HL-60/S4 (cell line): ENCODE results near the gene ERVFRD-1.

Experiments
- in situ Hi-C: fragments of 300-500 bp; cut with MboI; formaldehyde crosslinking; loops from 2 replicates; pipeline ENCODE4 v1.14.3; 2022; ENCODE audit warnings: low sequenced_read_pairs

ERVFRD-1 gene, protein sequence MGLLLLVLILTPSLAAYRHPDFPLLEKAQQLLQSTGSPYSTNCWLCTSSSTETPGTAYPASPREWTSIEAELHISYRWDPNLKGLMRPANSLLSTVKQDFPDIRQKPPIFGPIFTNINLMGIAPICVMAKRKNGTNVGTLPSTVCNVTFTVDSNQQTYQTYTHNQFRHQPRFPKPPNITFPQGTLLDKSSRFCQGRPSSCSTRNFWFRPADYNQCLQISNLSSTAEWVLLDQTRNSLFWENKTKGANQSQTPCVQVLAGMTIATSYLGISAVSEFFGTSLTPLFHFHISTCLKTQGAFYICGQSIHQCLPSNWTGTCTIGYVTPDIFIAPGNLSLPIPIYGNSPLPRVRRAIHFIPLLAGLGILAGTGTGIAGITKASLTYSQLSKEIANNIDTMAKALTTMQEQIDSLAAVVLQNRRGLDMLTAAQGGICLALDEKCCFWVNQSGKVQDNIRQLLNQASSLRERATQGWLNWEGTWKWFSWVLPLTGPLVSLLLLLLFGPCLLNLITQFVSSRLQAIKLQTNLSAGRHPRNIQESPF

DNA sequence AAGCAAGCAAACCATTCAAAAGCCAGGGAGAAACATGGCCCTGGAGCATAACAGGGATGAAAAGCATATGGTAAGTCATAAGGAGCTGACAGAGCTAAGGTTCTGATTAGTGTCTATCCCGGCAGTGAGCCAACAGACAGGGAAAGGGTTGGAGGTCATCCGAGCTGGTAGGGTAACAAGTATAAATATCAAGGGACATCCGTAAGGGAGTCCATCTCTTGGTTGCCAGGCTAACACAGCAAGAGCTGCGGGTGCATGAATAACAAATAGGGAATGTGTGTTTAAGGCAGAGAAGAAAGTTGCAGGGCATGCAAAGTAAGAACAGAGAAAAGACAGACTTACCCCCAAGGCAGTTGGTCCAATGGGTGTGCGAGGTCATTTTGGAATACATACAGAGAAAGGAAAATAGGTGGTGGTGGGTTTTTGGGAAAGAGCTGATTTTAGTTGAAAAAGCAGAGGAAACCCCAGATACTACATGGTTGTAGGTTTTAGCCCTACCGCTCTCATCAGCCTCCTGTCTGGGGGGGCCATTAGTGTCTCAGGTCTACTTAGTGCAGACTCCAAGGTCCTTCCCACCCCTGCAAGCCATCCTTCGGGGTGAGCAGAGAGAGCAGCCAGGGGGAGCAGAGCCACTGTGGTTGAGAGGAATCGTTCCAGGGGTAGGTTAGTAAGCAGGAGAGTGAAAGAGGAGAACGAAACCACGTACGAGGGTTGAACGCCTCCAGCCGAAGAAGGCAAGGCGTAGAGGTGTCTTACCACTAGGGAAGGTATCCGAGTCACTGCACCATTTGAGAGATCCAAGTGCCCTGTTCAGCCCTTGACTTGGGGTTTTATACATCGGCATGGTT is at the start of gene ERVFRD-1:
Gene ERVFRD-1, minus strand, starts transcription at position 805 of the 848 bp plus-strand sequence. CDS start 6,415 bp downstream, outside the sequence.
- in situ Hi-C loops: no loop called here

DNA sequence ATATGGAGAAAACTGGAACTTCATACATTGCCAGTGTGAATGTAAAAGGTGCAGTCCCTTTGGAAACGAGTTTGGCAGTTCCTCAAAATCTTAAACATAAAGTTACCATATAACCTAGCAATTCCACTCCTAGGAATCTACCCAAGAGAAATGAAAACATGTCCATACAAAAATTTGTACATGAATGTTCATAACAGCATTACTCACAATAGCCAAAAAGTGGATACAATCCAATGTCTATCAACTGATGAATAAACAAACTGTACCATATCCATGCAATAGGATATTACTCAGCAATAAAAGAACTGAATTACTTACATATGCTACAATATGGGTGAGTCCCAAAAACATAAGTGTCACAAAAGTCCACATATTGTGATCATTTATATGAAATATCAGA is 48.7 kb upstream of the ERVFRD-1 start:
- in situ Hi-C loops: no loop called here

DNA sequence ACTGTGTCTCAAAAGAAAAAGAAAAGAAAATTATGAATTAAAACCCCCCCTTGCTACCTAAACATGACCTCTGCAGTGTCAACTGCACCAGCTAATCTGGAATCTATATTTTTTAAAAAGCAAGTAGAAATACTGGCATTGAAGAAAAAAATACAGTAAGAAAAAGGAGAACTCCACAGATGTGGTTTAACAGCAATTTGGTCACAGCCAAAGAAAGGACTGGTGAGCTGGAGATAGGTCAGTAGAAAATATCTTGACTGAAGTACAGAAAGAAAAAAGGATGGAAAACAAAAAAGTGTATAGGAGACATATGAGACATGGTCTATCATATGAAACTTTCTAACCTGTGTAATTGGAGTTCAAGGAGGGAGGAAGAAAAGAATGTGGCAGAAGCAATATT is 44.1 kb upstream of the ERVFRD-1 start:
- in situ Hi-C loops: loop anchor here (10.0 kb wide), 1 partner anchor 419 kb away; no protein-coding TSS in a partner anchor

DNA sequence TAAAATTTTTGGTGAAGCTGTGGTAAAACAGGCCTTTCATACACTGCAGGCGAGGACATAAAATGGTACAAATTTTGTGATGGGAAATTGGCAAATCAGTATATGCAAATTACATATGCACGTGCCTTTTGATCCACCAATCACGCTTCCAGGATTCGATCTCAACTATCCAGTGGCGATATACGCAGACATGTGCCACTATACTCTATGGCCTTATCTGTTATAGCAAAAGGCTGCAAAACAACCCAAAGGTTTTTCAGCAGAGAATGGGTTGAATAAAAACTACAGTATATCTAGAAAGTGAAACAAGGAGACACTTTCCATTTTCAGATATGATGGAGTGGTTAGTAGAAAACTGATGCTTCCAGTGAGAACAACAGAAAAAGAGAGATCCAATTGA is 41.9 kb upstream of the ERVFRD-1 start:
- in situ Hi-C loops: loop anchor here (10.0 kb wide), 1 partner anchor 421 kb away; no protein-coding TSS in a partner anchor

DNA sequence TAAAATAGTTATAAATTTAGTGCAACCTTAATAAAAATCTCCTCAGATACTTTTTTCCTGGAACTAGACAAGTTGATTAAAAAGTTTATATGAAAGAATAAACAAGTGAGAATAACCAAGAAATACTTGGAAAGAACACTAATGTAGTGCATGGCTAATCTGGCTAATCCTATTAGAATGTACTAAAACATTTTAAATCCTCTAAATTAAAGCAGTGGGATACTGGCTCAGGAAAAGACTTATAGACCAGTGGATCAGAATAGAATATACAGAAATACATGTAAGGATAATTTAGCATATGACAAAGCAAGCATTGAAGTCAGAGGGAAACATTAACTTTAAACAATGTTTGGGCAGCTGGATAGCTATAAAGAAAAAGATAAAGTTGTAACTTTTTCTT is 41.1 kb upstream of the ERVFRD-1 start:
- in situ Hi-C loops: loop anchor here (10.0 kb wide), 1 partner anchor 422 kb away; no protein-coding TSS in a partner anchor

DNA sequence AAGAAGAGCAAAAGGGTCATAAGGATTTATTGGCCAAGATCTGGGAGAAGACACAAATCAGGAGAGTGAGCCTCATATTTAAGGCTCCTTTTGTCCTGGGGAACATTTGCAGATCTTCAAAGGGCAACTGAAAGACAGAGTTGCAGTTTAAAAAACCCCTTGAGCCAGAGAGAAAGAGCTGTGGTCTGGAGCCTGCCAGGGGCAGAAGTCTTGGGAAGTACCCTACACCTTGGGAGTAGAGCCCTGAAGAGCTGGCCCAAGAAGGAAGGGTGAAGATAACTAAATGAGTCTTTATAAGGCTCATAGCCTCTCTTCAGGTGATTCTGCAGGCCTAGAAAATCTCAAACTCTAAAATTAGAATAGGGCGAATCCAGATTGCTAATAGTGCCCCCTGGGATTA is 40.0 kb upstream of the ERVFRD-1 start:
- in situ Hi-C loops: loop anchor here (10.0 kb wide), 1 partner anchor 423 kb away; no protein-coding TSS in a partner anchor

DNA sequence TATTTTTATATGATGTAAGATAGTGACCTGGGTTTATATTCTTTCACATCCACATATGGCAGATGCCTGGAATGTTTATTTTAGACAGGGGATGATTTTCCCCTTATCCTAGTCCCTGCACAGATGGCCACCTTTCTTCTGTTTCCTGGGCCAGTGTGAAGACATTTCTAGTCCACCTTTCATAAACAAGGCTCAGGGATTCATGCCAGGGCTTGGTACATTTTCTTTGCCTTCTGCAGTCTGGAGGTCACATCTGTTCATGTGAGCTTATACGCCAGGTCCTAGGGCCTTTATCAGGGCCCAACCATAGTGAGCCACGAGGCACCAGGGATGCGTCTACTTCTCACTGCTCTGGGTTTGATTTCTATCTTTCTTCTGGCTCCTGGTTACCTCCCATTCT is 38.0 kb upstream of the ERVFRD-1 start:
- in situ Hi-C loops: no loop called here

DNA sequence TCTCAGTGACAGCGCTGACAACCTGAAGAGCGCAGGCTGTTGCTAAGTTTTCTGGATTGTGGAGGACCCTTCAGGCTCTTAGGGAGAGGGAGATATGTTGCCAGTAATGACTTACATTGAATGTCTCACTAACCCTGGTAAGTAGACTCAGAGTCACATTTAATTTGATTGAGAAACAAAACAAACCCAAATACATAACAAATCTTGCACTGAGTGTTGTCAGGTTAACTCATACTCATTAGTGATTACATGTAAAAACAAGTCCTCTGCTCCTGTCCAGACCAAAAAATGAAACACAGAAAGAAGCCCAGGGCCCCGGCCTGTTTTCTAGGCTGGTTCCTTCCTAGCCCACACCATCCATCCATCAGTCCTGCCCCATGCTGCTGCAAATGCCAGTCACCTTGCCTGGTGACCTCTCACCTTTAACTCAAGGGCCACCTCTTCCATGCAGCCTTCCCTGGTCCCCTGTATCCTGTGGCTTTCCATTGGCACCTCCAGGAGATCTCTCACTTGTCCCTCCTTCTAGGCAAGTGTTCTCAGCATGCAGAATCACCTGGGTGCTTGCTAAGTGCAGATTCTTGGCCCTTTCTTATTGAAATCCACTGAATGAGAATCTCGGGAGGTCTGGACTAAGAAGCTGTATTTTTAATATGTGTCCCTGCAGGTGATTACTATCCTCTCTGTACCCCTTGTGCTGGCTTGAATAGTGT is 34.7 kb upstream of the ERVFRD-1 start:
- in situ Hi-C loops: no loop called here

DNA sequence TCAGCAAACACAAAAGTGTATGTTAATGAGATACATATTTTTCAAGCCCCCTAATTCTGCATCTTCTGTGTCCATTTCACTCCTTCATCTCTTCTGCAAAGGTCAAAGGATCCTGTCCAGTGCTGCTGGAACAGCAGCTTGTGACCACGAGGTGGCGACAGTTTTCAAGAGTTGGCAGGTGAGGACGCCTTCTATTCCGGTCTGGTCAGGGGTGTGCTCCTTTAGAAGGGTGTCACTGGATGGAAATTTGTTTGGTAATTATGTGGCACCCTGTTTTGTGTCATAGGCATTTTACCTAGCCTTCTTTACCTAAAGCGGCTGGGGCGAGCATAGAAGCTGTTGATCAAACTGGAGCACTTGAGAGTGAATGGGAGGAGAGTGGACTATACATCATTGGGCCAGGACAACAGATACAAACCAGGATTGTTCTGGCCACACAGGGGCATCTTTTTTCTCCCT is 32.9 kb upstream of the ERVFRD-1 start:
- in situ Hi-C loops: loop anchor here (5.0 kb wide), 1 partner anchor 353 kb away; no protein-coding TSS in a partner anchor

DNA sequence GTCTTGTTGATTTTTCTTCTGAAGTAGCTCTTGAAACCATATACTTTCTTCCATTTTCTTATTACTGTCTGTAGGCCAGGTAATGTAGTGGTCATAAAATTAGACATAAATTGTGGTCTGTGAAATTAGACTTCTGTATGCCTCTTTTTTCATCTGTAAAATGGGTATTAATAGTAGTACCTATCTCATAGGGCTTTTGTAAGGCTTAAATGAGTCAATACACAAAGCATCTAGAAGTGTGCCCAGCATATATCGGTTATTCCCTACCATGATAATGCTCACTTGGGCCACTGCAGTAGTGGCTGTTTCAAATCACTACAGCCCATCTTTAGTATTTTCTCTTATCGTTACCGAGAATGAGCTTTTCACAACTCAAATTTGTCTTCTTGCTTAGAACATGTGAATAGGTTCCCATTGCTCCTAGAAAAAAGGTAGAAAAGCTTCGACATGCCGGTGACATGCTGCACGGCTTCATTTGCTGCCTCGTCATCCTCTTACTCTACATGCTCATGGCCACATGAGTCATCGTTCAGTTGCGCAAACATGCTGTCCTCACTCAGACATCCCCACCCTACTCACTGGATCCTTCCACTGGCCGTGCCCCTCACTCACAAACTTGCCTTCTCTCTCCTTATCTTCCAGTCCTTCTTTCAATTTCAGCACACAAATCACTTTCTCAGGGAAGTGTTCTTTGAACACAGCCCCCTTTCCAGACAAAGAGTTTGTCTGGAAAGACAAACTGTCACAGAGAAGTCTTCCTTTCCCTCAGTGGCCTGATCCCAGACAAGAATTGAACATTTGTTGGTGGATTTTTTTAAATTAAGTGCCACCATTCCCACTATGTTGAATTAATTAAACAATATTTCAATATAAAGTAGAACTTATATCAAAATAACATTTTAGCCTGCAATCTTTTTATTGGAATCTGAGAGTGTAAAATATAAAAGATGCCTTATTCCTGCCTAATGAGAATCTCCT is 32.2 kb upstream of the ERVFRD-1 start:
- in situ Hi-C loops: loop anchor here (5.0 kb wide), 1 partner anchor 354 kb away; no protein-coding TSS in a partner anchor

DNA sequence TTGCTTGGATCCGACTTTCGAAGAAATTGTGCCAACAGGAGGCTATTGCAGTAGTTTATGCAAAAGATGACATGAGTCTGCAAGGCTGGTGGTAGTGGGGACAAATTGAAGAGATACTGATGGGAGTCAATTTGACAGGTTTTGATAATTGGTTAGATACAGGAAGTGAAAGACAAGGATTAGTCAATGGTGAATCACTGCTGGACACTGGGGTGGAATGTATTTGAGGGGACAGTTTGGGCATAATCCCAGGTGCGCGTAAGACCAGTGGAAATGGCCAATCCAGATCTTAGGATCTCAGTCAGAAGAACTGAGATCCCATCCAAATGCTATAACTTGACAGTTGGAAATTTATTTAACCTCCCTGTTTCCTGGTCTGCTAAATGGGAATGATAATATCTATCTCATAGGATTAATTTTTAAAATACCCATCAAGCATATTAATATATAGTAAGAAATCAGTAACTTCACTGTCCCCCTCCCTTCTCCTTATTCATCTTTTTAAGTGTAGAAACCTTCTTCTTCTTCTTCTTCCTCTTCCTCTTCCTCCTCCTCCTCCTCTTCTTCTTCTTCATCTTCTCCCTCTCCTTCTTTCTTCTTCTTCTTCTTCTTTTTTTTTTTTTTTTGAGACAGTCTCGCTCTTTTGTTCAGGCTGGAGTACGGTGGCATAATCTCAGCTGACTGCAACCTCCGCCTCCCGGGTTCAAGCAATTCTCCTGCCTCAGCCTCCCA is 30.9 kb upstream of the ERVFRD-1 start:
- in situ Hi-C loops: loop anchor here (5.0 kb wide), 1 partner anchor 355 kb away; no protein-coding TSS in a partner anchor

DNA sequence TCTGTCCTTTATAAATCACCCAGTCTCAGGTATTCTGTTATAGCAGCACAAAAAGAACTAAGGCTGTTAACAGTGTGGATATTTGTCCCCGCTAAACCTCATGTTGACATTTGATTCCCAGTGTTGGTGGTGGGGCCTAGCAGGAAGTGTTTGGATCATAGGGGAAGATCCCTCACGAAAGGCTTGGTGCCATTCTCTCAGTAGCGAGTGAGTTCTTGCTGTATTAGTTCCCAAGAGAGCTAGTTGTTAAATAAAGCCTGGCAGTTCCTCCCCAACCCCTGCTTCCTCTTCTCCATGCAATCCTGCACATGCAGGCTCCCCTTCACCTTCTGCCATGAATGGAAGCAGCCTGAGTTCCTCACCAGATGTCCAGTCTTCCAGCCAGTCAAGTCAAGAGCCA is 29.8 kb upstream of the ERVFRD-1 start:
- in situ Hi-C loops: loop anchor here (5.0 kb wide), 1 partner anchor 356 kb away; no protein-coding TSS in a partner anchor

DNA sequence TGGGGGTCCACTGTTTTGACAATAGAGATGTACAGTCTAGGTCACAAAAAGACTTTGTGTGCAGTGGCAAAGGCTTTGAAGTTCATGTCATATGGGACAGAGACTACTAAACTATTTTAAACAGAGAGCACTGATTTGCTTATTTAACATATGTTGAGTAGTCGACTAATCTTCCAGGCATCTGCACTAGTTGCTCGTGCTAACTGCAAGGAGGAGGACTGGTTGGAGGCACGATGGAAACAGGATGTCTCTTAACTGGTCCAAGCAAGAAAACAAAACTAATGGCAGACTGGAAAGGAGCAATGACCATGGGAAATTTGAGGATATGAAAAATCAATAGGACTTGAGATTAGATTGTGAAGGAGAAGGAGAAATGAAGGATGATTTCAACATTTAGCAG is 28.5 kb upstream of the ERVFRD-1 start:
- in situ Hi-C loops: loop anchor here (5.0 kb wide), 1 partner anchor 357 kb away; no protein-coding TSS in a partner anchor

DNA sequence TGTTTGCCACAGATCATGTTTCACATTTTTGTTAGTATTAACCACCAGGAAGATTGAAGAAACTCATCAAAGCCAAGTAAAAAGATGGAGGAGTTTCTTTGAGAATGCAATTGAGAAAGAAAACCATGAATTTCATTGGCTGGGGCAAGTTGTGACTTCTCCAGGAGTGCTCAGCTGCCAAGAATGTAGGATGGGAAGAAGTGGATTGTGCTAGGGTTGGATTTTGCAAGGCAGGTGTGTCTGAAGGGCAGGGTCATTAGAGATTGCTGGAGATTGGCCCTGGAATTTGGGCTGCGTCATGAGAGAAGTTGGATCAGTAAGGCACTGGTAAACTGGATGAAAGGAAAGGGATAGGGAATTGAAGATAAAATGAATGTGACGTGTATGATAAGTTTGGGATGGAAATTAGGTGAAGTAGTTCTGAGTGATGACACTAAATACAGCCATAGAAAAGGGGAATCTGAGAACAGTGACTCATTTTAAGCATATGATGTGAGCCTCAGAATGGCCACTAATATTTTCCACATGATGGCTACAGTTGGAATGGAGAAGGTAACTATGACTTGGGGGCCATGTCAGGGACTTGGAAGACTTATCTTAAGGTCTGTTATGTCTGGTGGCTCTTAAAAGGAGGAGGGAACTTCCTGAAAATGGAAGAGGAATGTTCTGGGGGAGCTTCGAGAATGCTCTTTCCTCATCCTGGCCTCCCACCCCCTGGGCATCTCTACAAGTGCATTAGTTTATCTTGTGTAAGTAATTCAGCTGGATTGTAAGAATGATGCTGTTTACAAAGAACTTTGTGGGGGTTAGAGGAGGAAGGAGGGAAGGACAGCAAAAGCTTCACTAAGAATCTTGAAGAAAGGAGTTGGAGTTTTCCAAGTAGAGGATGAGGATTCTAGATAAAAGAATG is 27.8 kb upstream of the ERVFRD-1 start:
- in situ Hi-C loops: no loop called here

DNA sequence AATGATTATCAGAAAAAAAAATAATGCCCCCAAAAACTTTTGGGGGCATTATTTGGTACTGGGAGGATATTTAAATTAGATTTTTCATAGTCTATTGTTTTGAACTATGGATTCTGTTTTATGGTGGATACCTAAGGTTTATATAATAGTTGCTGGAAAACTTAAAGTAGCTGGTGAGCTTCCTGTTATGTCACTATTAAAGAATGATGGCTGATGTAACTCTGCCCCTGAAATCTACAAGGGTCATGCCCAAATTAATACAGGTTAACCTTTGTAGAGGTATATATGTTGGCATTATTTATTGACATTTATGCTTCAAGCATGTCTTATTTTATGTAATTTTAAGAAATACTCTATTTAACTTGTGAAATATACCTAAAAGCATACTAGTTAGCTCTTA is 25.3 kb upstream of the ERVFRD-1 start:
- in situ Hi-C loops: no loop called here

DNA sequence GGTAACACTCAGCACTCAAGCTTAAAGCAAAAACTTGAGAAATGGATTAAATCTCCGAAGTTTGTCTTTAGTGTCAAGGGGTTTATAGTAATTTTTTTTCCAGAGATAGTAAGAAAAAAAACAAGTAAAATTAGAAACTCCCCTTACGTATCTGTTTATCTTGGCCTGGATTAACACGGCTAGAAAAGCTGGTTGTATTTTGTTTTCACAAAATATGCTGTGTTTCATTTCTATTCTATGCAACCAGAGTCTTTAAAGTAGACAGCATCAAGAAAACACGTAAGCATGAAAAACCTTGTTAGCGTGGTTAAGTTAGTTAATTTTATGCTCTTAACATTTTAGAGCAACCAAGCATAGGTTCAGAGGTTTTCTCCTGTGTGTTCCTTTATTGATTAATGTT is 21.8 kb upstream of the ERVFRD-1 start:
- in situ Hi-C loops: no loop called here

DNA sequence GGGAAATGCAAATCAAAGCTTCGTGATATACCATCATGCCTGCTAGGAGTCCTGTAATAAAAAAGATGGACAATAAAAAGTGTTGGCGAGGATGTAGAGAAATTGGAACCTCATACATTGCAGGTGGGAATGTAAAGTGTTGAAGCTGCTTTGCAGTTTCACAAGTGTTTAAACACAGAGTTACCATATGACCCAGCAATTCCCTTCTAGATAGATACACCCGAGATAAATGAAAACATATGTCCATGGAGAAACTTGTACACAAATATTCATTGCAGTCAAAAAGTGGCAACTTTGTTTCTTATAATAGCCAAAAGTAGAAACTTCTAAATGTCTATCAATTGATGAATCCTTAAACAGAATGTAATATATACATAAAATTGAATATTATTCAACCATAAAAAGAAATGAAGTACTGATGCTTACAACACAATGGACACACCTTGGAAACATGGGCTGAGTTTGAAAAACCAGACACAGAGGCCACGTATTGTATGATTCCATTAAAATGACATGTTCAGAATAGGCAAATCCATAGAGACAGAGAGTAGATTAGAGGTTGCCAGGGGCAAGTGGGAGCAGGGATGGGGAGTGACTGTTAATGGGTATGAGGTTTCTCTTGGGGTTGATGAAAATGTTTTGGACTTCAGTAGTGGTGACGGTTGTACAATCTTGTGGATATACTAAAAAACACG is 20.8 kb upstream of the ERVFRD-1 start:
- in situ Hi-C loops: no loop called here
